ENCODE data around the gene KCNH1. TPM values are rescaled to one million over a fixed set of nuclear protein-coding genes. Genes with fewer than 3 reads are reported as not detected.
"Not testable (repeated sequence)": the region's sequence is repeated elsewhere in the genome, so short reads cannot be mapped to it uniquely, and the experiment has no call there.

KCNH1 gene
- total and polyA plus RNA-seq, 8 donors, result 0.04 to 0.54 (median 0.13) TPM

DNA sequence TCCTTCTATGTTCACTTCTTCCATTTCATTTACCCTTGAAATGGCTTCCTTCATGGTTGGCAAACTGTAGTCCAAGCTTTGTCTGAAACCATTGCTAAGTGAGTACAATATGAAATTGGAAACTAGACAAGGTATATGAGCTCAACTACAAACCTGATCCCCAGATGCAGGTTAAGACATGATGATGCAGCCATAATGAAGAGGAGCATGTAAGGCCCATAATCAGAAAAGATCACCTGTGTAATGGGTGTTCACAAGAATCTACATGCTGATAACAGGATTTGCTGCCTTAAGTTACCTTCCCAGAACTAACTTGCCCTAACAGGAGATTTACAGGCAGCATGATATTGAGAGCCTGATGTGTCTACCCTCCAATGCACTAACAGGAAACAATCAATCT lies 153.9 kb downstream of the KCNH1 start:
- Histone ChIP-seq H3K27ac (no peak overlapping the region), H3K4me3 (no peak overlapping the region), H3K36me3 (no peaks in the 10 kb centered on the region), H3K4me1 (no peaks in the 10 kb centered on the region), H3K9me3 (peaks cover 0 to 4% of the 10 kb centered on the region in 2 donors), H3K27me3 (no peaks in the 10 kb centered on the region)
- ATAC-seq, result no peak
- TF ChIP-seq, protein P1, sequence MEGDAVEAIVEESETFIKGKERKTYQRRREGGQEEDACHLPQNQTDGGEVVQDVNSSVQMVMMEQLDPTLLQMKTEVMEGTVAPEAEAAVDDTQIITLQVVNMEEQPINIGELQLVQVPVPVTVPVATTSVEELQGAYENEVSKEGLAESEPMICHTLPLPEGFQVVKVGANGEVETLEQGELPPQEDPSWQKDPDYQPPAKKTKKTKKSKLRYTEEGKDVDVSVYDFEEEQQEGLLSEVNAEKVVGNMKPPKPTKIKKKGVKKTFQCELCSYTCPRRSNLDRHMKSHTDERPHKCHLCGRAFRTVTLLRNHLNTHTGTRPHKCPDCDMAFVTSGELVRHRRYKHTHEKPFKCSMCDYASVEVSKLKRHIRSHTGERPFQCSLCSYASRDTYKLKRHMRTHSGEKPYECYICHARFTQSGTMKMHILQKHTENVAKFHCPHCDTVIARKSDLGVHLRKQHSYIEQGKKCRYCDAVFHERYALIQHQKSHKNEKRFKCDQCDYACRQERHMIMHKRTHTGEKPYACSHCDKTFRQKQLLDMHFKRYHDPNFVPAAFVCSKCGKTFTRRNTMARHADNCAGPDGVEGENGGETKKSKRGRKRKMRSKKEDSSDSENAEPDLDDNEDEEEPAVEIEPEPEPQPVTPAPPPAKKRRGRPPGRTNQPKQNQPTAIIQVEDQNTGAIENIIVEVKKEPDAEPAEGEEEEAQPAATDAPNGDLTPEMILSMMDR (IDR thresholded peaks at IDR 0.05), result no peak
- intact Hi-C loops (cut with DNase I), result no loop called here
- DNase-seq, result no peak

DNA sequence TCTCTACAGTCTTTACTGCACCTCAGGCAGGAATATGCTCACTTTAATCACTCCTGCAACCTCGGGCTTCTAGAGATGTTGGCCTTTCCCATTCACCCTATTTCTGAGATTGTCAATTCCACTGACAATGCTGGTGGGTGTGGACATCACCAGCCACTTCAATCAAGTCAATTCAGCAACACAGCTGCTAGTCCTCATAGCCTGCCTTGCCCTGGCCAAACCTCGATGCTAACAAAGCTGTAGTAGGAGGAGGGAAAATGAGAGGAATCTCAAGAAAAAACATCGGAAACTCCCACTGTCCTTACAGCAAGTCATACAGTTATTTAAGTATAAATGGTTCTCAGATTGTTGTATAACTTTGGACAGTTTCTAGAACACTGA lies 155.0 kb downstream of the KCNH1 start:
- Histone ChIP-seq H3K36me3 (no peaks in the 10 kb centered on the region), H3K4me3 (no peak overlapping the region), H3K27ac (no peak overlapping the region), H3K27me3 (no peaks in the 10 kb centered on the region), H3K9me3 (peaks cover 0 to 4% of the 10 kb centered on the region in 2 donors), H3K4me1 (no peaks in the 10 kb centered on the region)
- intact Hi-C loops (cut with DNase I), result no loop called here
- no peak for DNase-seq
- no peak for ATAC-seq
- TF ChIP-seq, protein P1 (IDR thresholded peaks at IDR 0.05), result no peak

DNA sequence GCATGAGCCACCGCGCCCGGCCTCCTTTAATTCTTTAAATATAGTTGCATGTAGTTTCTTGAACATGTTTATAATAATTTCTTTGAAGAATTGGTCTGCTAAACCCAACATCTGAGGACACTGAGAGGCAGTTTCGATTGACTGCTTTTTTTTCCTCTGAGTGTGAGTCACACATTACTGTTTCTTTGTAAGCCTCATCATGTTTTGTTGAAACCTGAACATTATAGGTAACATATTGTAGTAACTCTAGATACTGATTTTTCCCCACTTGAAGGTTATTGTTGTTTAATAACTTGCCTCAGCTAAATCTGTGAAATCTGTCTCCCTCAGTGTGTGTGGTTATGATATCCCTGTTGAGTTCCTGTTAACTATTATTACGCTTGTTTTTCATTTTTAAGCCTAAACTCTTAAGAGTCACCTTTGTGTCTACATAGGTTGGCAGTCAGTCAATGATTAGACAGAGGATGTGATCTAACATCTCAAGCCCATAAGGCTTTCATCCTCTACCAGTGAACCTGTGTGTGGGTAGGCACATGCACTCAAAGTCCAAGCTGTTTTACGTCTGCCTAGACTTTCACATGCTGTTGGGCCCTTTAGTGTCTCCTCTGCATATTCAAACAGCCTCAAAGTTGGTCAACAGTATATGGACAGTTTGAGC lies 155.5 kb downstream of the KCNH1 start:
- intact Hi-C loops (cut with DNase I), result no loop called here
- no peaks in the 10 kb centered on the region for H3K4me1 ChIP-seq
- peaks cover 0 to 4% of the 10 kb centered on the region in 2 donors for H3K9me3 ChIP-seq
- TF ChIP-seq, protein P1 (IDR thresholded peaks at IDR 0.05), result no peak
- no peak for DNase-seq
- no peaks in the 10 kb centered on the region for H3K36me3 ChIP-seq
- no peaks in the 10 kb centered on the region for H3K27me3 ChIP-seq
- no peak overlapping the region for H3K4me3 ChIP-seq
- no peak for ATAC-seq
- H3K27ac ChIP-seq, result no peak overlapping the region

DNA sequence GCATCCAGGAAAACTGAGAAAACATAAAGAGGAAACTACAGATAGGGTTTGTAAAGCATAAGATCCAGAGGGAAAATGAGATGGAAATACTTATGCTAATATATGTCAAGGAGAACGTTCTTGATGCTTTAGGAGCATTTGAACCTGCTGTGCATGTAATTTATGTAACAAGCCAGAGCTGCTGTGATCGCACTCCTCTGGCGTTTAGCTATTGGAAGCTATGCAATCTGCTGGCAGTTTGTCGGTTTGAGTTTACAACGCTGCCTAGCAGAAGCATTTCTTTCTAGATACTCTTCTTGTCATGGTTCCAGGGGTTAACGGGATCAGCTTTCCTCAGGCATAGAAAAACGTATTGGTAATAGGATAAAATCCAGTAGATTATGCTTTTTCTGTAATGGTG lies 182.7 kb downstream of the KCNH1 start:
- Histone ChIP-seq H3K4me1 (no peaks in the 10 kb centered on the region), H3K4me3 (no peak overlapping the region), H3K9me3 (no peaks in the 10 kb centered on the region), H3K27me3 (no peaks in the 10 kb centered on the region), H3K27ac (no peak overlapping the region), H3K36me3 (no peaks in the 10 kb centered on the region)
- DNase-seq (no peak), ATAC-seq (no peak)
- intact Hi-C loops (cut with DNase I), result no loop called here
- TF ChIP-seq, protein P1 (IDR thresholded peaks at IDR 0.05), result no peak

DNA sequence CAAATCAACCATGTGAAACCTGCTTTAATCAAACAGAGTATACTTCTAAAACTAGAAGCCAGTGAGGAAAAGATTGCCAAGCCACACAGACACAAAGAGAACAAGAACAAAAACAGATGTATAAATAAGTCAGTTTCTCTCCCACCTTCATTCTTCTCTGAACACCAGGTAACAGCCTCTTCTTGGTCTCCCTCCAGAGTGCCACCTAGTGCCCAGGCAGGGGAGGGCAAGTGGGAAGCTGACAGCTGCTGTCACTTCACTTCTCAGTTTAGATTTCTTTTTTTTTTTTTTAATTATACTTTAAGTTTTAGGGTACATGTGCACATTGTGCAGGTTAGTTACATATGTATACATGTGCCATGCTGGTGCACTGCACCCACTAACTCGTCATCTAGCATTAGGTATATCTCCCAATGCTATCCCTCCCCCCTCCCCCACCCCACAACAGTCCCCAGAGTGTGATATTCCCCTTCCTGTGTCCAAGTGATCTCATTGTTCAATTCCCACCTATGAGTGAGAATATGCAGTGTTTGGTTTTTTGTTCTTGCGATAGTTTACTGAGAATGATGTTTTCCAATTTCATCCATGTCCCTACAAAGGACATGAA lies 183.9 kb downstream of the KCNH1 start:
- H3K9me3 ChIP-seq, result not testable (repeated sequence)
- DNase-seq (peak in 2 of 4 donors; percentile 2 to 14), ATAC-seq (peak; percentile 75)

More for the DNA sequence above, 183.9 kb downstream of the KCNH1 start:
- H3K36me3 ChIP-seq; H3K27ac ChIP-seq; H3K4me3 ChIP-seq; intact Hi-C loops (cut with DNase I); H3K27me3 ChIP-seq; H3K4me1 ChIP-seq: not testable (repeated sequence)
- TF ChIP-seq, protein P1 (IDR thresholded peaks at IDR 0.05), result peak; percentile 20 to 42
